ENCODE data around the gene NOTUM.

Gene NOTUM

GRCh38 chr17:81961087-81961511 is at the start of gene NOTUM:
TSS of gene NOTUM (minus strand) at chr17:81961187. CDS start at chr17:81960909, 278 bp downstream.
- H3K4me1 ChIP-seq (ENCODE audit: insufficient read depth, low read length) = peaks cover 16% of the 10 kb centered on the region
- H3K27me3 ChIP-seq (ENCODE audit: insufficient read depth, low read length) = peaks cover 66% of the 10 kb centered on the region
- H3K4me3 ChIP-seq (ENCODE audit: low read length) = no peak within 1 kb of the TSS
- no peaks in the 10 kb centered on the region for H3K36me3 ChIP-seq (ENCODE audit: insufficient read depth, low read length)
- no peak within 1 kb of the TSS for H2AFZ ChIP-seq (ENCODE audit: low read depth, low read length)
- no peaks in the 10 kb centered on the region for H3K9me3 ChIP-seq (ENCODE audit: low read length)

GRCh38 chr17:82009413-82009812 is 48.4 kb upstream of the NOTUM start:
- H3K4me3 ChIP-seq (ENCODE audit: low read length) = no peak overlapping the region
- H3K9me3 ChIP-seq (ENCODE audit: low read length) = no peaks in the 10 kb centered on the region
- no peak overlapping the region for H2AFZ ChIP-seq (ENCODE audit: low read depth, low read length)
- H3K4me1 ChIP-seq (ENCODE audit: insufficient read depth, low read length) = peaks cover 10% of the 10 kb centered on the region
- peaks cover 5% of the 10 kb centered on the region for H3K36me3 ChIP-seq (ENCODE audit: insufficient read depth, low read length)
- no peaks in the 10 kb centered on the region for H3K27me3 ChIP-seq (ENCODE audit: insufficient read depth, low read length)

GRCh38 chr17:82008941-82009405 is 48.0 kb upstream of the NOTUM start:
- no peak overlapping the region for H2AFZ ChIP-seq (ENCODE audit: low read depth, low read length)
- H3K4me1 ChIP-seq (ENCODE audit: insufficient read depth, low read length) = peaks cover 10% of the 10 kb centered on the region
- peaks cover 5% of the 10 kb centered on the region for H3K36me3 ChIP-seq (ENCODE audit: insufficient read depth, low read length)
- H3K4me3 ChIP-seq (ENCODE audit: low read length) = no peak overlapping the region
- no peaks in the 10 kb centered on the region for H3K9me3 ChIP-seq (ENCODE audit: low read length)
- H3K27me3 ChIP-seq (ENCODE audit: insufficient read depth, low read length) = no peaks in the 10 kb centered on the region

- no peaks in the 10 kb centered on the region for H3K27me3 ChIP-seq (ENCODE audit: insufficient read depth, low read length)
- no peak overlapping the region for H2AFZ ChIP-seq (ENCODE audit: low read depth, low read length)
- H3K36me3 ChIP-seq (ENCODE audit: insufficient read depth, low read length) = peaks cover 5% of the 10 kb centered on the region
- H3K4me1 ChIP-seq (ENCODE audit: insufficient read depth, low read length) = peaks cover 16% of the 10 kb centered on the region
- no peaks in the 10 kb centered on the region for H3K9me3 ChIP-seq (ENCODE audit: low read length)
- no peak overlapping the region for H3K4me3 ChIP-seq (ENCODE audit: low read length)
Observed at GRCh38 chr17:82008258-82008940, 47.4 kb upstream of the NOTUM start.

GRCh38 chr17:82007495-82008257 is 46.7 kb upstream of the NOTUM start:
- no peak overlapping the region for H2AFZ ChIP-seq (ENCODE audit: low read depth, low read length)
- no peak overlapping the region for H3K4me3 ChIP-seq (ENCODE audit: low read length)
- peaks cover 15% of the 10 kb centered on the region for H3K4me1 ChIP-seq (ENCODE audit: insufficient read depth, low read length)
- H3K36me3 ChIP-seq (ENCODE audit: insufficient read depth, low read length) = peaks cover 5% of the 10 kb centered on the region
- no peaks in the 10 kb centered on the region for H3K27me3 ChIP-seq (ENCODE audit: insufficient read depth, low read length)
- H3K9me3 ChIP-seq (ENCODE audit: low read length) = no peaks in the 10 kb centered on the region

- Histone ChIP-seq H3K9me3 (ENCODE audit: low read length) (no peaks in the 10 kb centered on the region), H3K4me1 (ENCODE audit: insufficient read depth, low read length) (peaks cover 10% of the 10 kb centered on the region), H3K27me3 (ENCODE audit: insufficient read depth, low read length) (no peaks in the 10 kb centered on the region), H3K4me3 (ENCODE audit: low read length) (no peak overlapping the region), H3K36me3 (ENCODE audit: insufficient read depth, low read length) (peaks cover 5% of the 10 kb centered on the region), H2AFZ (ENCODE audit: low read depth, low read length) (no peak overlapping the region)
Observed at GRCh38 chr17:82007228-82007494, 46.2 kb upstream of the NOTUM start.

- Histone ChIP-seq H3K4me1 (ENCODE audit: insufficient read depth, low read length) (peaks cover 10% of the 10 kb centered on the region), H3K27me3 (ENCODE audit: insufficient read depth, low read length) (no peaks in the 10 kb centered on the region), H3K36me3 (ENCODE audit: insufficient read depth, low read length) (peaks cover 3% of the 10 kb centered on the region), H3K9me3 (ENCODE audit: low read length) (no peaks in the 10 kb centered on the region), H2AFZ (ENCODE audit: low read depth, low read length) (no peak overlapping the region), H3K4me3 (ENCODE audit: low read length) (no peak overlapping the region)
Observed at GRCh38 chr17:82006468-82007227, 45.7 kb upstream of the NOTUM start.

- no peaks in the 10 kb centered on the region for H3K36me3 ChIP-seq (ENCODE audit: insufficient read depth, low read length)
- peaks cover 10% of the 10 kb centered on the region for H3K4me1 ChIP-seq (ENCODE audit: insufficient read depth, low read length)
- H3K9me3 ChIP-seq (ENCODE audit: low read length) = no peaks in the 10 kb centered on the region
- H3K27me3 ChIP-seq (ENCODE audit: insufficient read depth, low read length) = no peaks in the 10 kb centered on the region
- no peak overlapping the region for H2AFZ ChIP-seq (ENCODE audit: low read depth, low read length)
- H3K4me3 ChIP-seq (ENCODE audit: low read length) = no peak overlapping the region
Observed at GRCh38 chr17:82005701-82006348, 44.8 kb upstream of the NOTUM start.

GRCh38 chr17:82004517-82005455 is 43.8 kb upstream of the NOTUM start:
- no peak overlapping the region for H3K4me3 ChIP-seq (ENCODE audit: low read length)
- peaks cover 10% of the 10 kb centered on the region for H3K4me1 ChIP-seq (ENCODE audit: insufficient read depth, low read length)
- H3K36me3 ChIP-seq (ENCODE audit: insufficient read depth, low read length) = no peaks in the 10 kb centered on the region
- no peak overlapping the region for H2AFZ ChIP-seq (ENCODE audit: low read depth, low read length)
- no peaks in the 10 kb centered on the region for H3K9me3 ChIP-seq (ENCODE audit: low read length)
- no peaks in the 10 kb centered on the region for H3K27me3 ChIP-seq (ENCODE audit: insufficient read depth, low read length)

DNA sequence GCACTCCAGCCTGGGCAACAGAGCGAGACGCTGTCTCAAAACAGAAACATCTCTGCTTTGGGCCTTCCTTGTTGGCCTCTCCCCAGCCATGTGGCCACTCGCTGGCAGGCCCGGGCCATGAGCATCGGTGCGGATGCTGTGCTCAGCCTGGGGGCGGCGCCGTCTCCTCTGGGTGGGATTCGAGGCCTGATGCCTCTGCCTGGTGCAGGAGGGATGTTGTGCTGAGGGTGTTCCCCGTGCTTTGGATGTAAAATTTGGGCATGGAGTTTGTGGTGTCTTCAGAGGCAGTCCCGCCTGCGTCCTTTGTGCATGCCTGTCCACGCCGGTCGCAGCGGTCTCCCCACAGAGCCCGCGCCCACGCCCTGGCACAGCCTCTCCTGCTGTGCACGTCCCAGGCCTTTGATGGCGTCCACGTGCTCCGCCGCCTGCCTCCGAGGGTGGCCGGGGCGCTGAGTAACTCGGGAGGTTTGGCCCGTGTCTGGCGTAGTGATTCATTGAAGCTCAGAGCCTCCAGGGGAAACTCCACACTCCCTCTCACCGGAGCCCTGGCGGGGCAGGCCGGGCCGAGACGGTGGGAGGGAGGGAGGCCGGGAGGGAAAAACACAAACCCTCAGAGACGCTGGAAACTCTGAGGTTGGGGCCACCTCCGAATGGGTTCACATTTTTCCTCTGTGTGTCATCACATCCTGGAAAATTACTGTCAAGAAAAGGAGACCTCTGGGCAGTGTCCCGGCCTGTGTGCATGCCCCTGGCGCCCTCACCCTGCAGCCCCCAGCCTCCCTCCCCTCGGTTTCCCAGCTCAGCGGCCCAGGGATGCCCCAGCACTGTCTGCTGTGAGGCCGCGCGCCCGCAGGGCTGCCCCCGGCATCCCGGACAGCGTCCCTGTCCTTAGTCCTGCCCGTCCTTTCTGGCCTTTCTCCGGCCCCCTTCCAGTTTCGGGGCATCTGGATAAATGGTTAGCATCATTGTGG is 42.7 kb upstream of the NOTUM start:
- no peak overlapping the region for H3K4me3 ChIP-seq (ENCODE audit: low read length)
- peaks cover 10% of the 10 kb centered on the region for H3K4me1 ChIP-seq (ENCODE audit: insufficient read depth, low read length)
- no peaks in the 10 kb centered on the region for H3K9me3 ChIP-seq (ENCODE audit: low read length)
- no peaks in the 10 kb centered on the region for H3K27me3 ChIP-seq (ENCODE audit: insufficient read depth, low read length)
- H2AFZ ChIP-seq (ENCODE audit: low read depth, low read length) = no peak overlapping the region
- H3K36me3 ChIP-seq (ENCODE audit: insufficient read depth, low read length) = no peaks in the 10 kb centered on the region

- peaks cover 5% of the 10 kb centered on the region for H3K36me3 ChIP-seq (ENCODE audit: insufficient read depth, low read length)
- H3K4me1 ChIP-seq (ENCODE audit: insufficient read depth, low read length) = peaks cover 10% of the 10 kb centered on the region
- no peaks in the 10 kb centered on the region for H3K9me3 ChIP-seq (ENCODE audit: low read length)
- H2AFZ ChIP-seq (ENCODE audit: low read depth, low read length) = no peak overlapping the region
- H3K4me3 ChIP-seq (ENCODE audit: low read length) = no peak overlapping the region
- no peaks in the 10 kb centered on the region for H3K27me3 ChIP-seq (ENCODE audit: insufficient read depth, low read length)
Observed at GRCh38 chr17:82001571-82002056, 40.6 kb upstream of the NOTUM start.

Data from neuron (in vitro differentiated cells).